Testis (tissue), 3 donors: ENCODE data around the gene GLIS1. TPM values are rescaled to one million over a fixed set of nuclear protein-coding genes. Genes with fewer than 3 reads are reported as not detected.
"Not testable (repeated sequence)": the region's sequence is repeated elsewhere in the genome, so short reads cannot be mapped to it uniquely, and the experiment has no call there.

Source experiments
- DNase-seq: peaks from one replicate; pipeline ENCODE4 v3.0.0-alpha.2; 2019
- H3K27ac ChIP-seq, 2 donors: fragments of 200-600 bp; sonication (generic); one replicate each; pipeline ENCODE4 v1.5.1; 2019
- H3K27me3 ChIP-seq: fragments of 200-600 bp; sonication (generic); one replicate; pipeline ENCODE4 v1.5.1; 2019
- H3K36me3 ChIP-seq: fragments of 200-600 bp; sonication (generic); one replicate; pipeline ENCODE4 v1.5.1; 2017; ENCODE audit warnings: low read depth; ENCODE audit errors: missing control alignments
- H3K4me1 ChIP-seq: fragments of 200-600 bp; sonication (generic); one replicate; pipeline ENCODE4 v1.5.1; 2019
- H3K4me3 ChIP-seq, 2 donors: fragments of 200-600 bp; sonication (generic); one replicate each; pipeline ENCODE4 v1.5.1; 2017 to 2019
- H3K9me3 ChIP-seq: fragments of 200-600 bp; sonication (generic); one replicate; pipeline ENCODE4 v1.5.1; 2017
- POLR2A ChIP-seq: fragments of 450-650 bp; IDR thresholded peaks from one replicate; pipeline ENCODE4 v1.6.1; 2017; ENCODE audit warnings: antibody characterized with exemption, mild to moderate bottlenecking, moderate library complexity
- WGBS, 2 donors: methylation state at CpG; one replicate each; pipeline ENCODE4 v1.1.5; 2018; 5-methylcytosine and 5-hydroxymethylcytosine counted together
- intact Hi-C: fragments of 100-400 bp; cut with DNase I; formaldehyde crosslinking; loops from one replicate; pipeline ENCODE4 v1.15.1; 2023; ENCODE audit warnings: low total_unique reads
- polyA plus RNA-seq: library from polyadenylated mRNA; stranded (reverse); fragments of 350-450 nt; fragmentation: Illumina TruSeq; extraction: RNeasy Lipid Tissue Mini Kit (QIAGEN cat#74804); gene quantifications from one replicate; pipeline ENCODE4 v1.2.3, GENCODE V29; 2014; ENCODE audit warnings: low read depth, low replicate concordance; ENCODE audit not compliant: insufficient read depth
- total RNA-seq, 2 donors: library from RNA; depleted of rRNA; stranded (reverse); fragments of >200 nt; gene quantifications; one replicate each; pipeline ENCODE4 v1.2.3, GENCODE V29; 2016
- TF ChIP-seq, protein P1 (sequence below), 3 experiments: fragments of 450-650 bp in 2 of 3; fragments of 200-600 bp in 1 of 3; sonication (generic) in 1 of 3; IDR thresholded peaks; one replicate each; pipeline ENCODE4 v1.5.1; 2016 to 2019; ENCODE audit warnings: antibody characterized with exemption in 3 of 3, mild to moderate bottlenecking in 2 of 3, moderate library complexity in 1 of 3

Gene GLIS1
- total and polyA plus RNA-seq, 3 donors from 2014 or later, result 2.9 to 6.1 (median 3.8) TPM

DNA sequence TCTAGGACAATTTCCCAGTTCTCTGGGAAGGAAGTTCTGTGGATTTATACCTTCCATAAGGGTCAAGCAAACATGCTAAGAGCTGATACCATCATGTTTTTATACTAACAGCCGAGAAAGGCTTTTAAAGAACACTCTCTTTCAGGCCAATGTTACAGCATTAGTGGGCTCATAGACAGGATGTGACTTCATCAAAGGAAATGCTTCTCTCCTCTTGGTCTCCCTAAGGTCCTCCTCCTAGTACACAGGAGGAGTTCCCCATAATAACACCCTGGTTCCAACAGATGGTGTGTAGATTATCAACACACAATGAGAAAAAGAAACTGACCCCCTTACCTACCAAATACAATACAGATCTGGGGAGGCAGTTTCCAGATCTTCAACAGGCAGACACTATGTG is 26.7 kb upstream of the GLIS1 start:
- no peaks in the 10 kb centered on the region for H3K9me3 ChIP-seq
- no peak overlapping the region for H3K4me3 ChIP-seq
- H3K36me3 ChIP-seq, result no peaks in the 10 kb centered on the region
- no peak overlapping the region for H3K27ac ChIP-seq
- H3K4me1 ChIP-seq, result no peaks in the 10 kb centered on the region
- TF ChIP-seq POLR2A, result no peak
- TF ChIP-seq, protein P1, sequence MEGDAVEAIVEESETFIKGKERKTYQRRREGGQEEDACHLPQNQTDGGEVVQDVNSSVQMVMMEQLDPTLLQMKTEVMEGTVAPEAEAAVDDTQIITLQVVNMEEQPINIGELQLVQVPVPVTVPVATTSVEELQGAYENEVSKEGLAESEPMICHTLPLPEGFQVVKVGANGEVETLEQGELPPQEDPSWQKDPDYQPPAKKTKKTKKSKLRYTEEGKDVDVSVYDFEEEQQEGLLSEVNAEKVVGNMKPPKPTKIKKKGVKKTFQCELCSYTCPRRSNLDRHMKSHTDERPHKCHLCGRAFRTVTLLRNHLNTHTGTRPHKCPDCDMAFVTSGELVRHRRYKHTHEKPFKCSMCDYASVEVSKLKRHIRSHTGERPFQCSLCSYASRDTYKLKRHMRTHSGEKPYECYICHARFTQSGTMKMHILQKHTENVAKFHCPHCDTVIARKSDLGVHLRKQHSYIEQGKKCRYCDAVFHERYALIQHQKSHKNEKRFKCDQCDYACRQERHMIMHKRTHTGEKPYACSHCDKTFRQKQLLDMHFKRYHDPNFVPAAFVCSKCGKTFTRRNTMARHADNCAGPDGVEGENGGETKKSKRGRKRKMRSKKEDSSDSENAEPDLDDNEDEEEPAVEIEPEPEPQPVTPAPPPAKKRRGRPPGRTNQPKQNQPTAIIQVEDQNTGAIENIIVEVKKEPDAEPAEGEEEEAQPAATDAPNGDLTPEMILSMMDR (IDR thresholded peaks at IDR 0.05), result no peak
- WGBS, 2 donors, result 77 to 94% methylated on average over 1 of the region's 1 CpG
- intact Hi-C loops, result no loop called here
- no peaks in the 10 kb centered on the region for H3K27me3 ChIP-seq
- DNase-seq, result no peak

DNA sequence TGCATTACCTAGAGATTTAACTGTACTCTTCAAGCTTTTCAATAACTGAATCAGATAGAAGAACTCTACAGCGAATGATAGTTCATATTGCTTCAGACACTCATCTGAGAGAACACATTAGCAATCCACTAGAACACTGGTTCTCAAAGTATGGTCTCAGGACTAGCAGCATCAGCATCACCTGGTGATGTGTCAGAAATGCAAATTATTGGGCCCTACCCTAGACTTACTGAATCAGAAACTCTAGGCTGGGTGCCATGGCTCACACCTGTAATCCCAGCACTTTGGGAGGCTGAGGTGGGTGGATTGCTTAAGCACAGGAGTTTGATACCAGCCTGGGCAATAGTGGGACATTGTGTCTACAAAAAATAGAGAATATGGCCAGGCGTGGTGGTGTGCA is 24.9 kb upstream of the GLIS1 start:
- H3K9me3 ChIP-seq, result no peaks in the 10 kb centered on the region
- H3K27ac ChIP-seq, result no peak overlapping the region
- no peak overlapping the region for H3K4me3 ChIP-seq
- intact Hi-C loops, result no loop called here
- H3K4me1 ChIP-seq, result no peaks in the 10 kb centered on the region
- 89 to 96% methylated on average over 2 of the region's 2 CpGs for WGBS, 2 donors
- H3K27me3 ChIP-seq, result no peaks in the 10 kb centered on the region
- no peak for DNase-seq
- H3K36me3 ChIP-seq, result no peaks in the 10 kb centered on the region
- TF ChIP-seq POLR2A, result no peak
- TF ChIP-seq, protein P1 (IDR thresholded peaks at IDR 0.05), result no peak

DNA sequence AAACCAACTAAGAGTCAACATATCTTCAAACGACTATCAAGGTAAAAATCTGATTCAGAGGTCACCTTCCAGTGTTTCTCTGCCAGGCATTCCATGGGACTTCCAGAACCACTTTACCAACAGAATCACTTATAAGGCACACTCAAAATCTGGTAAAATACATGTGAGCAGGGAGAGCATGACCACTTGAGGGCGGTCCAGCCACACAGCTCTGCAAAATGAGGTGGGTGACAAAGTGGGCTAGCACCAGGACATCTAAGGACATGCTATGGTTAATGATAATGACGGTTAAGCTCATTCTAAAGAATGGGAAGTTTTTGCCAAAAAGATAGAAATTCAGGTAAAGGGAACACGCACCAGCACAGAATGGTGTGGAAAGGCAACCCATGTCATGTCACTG is 24.5 kb upstream of the GLIS1 start:
- intact Hi-C loops, result no loop called here
- TF ChIP-seq, protein P1 (IDR thresholded peaks at IDR 0.05), result no peak
- TF ChIP-seq POLR2A, result no peak
- Histone ChIP-seq H3K27me3 (no peaks in the 10 kb centered on the region), H3K27ac (no peak overlapping the region), H3K4me3 (no peak overlapping the region), H3K4me1 (no peaks in the 10 kb centered on the region), H3K36me3 (no peaks in the 10 kb centered on the region), H3K9me3 (no peaks in the 10 kb centered on the region)
- DNase-seq, result no peak
- WGBS, 2 donors, result 90 to 94% methylated on average over 4 of the region's 4 CpGs

DNA sequence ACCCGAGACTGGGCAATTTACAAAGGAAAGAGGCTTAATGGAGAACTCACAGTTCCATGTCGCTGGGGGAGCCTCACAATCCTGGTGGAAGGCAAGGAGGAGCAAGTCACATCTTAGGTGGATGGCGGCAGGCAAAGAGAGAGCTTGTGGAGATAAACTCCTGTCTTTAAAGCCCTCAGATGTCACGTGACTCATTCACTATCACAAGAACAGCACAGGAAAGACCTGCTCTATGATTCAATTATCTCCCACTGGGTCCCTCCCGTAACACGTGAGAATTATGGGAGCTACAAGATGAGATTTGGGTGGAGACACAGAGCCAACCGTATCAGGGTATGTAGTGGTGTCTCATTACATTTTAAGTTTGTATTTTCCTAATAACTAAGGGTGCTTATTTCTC is 21.5 kb upstream of the GLIS1 start:
- H3K9me3 ChIP-seq, intact Hi-C loops: not testable (repeated sequence)

DNA sequence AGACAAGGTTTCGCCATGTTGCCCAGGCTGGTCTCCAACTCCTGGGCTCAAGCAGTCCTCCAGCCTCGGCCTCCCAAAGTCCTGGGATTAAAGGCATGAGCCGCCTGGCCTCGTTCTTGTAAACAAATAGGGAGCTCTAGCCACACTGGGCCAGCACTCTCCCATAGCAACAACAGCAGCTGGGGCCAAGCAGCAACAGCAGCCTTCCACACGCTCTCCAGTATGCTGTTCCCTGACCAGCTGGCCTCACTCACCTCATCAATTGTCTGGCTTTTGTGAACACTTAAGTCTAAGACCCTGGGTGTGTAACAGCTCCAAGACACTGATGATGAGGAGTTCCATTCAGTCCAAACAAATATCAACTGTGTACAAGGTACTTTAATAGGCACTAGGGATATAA is 16.9 kb upstream of the GLIS1 start:
- WGBS, 2 donors, result 90 to 92% methylated on average over 5 of the region's 5 CpGs
- intact Hi-C loops, result loop anchor here (10.0 kb wide), 1 partner anchor 271 kb away; no protein-coding TSS in a partner anchor
- TF ChIP-seq POLR2A, result no peak
- TF ChIP-seq, protein P1 (IDR thresholded peaks at IDR 0.05), result no peak
- Histone ChIP-seq H3K4me3 (no peak overlapping the region), H3K9me3 (no peaks in the 10 kb centered on the region), H3K27ac (no peak overlapping the region), H3K4me1 (no peaks in the 10 kb centered on the region), H3K27me3 (no peaks in the 10 kb centered on the region), H3K36me3 (no peaks in the 10 kb centered on the region)
- no peak for DNase-seq

More for the DNA sequence above, 21.5 kb upstream of the GLIS1 start:
- not testable (repeated sequence) for H3K4me1 ChIP-seq, H3K27me3 ChIP-seq, H3K27ac ChIP-seq, H3K36me3 ChIP-seq, H3K4me3 ChIP-seq, DNase-seq
- WGBS, 2 donors, result 79 to 84% methylated on average over 7 of the region's 7 CpGs
